NCI-H526 (cell line): ENCODE measurements around the gene PLEK2.

ENCODE experiments used
- DNase-seq, 2 experiments: peaks; one replicate each; lab custom pipeline; 2025; lab: John Stamatoyannopoulos, UW

PLEK2 gene

GRCh38 chr14:67397536-67397935, 14.4 kb downstream of the PLEK2 start:
- DNase-seq: no peak

GRCh38 chr14:67396381-67396970, 15.5 kb downstream of the PLEK2 start:
- no peak for DNase-seq

- DNase-seq: no peak
Measured at GRCh38 chr14:67395876-67396189, 16.1 kb downstream of the PLEK2 start.

- DNase-seq: no peak
Measured at GRCh38 chr14:67395086-67395875, 16.7 kb downstream of the PLEK2 start.

GRCh38 chr14:67393689-67394088, 18.3 kb downstream of the PLEK2 start:
- no peak for DNase-seq

- DNase-seq: no peak
Measured at GRCh38 chr14:67392800-67393199, 19.2 kb downstream of the PLEK2 start.

- no peak for DNase-seq
Measured at GRCh38 chr14:67392123-67392522, 19.8 kb downstream of the PLEK2 start.

- no peak for DNase-seq
Measured at GRCh38 chr14:67391268-67391667, 20.7 kb downstream of the PLEK2 start.

- no peak for DNase-seq
Measured at GRCh38 chr14:67389811-67390534, 22.0 kb downstream of the PLEK2 start.

GRCh38 chr14:67389275-67389674, 22.7 kb downstream of the PLEK2 start:
- DNase-seq: no peak

- no peak for DNase-seq
Measured at GRCh38 chr14:67387195-67387594, 24.8 kb downstream of the PLEK2 start.

GRCh38 chr14:67385618-67386017, 26.3 kb downstream of the PLEK2 start:
- DNase-seq: no peak

GRCh38 chr14:67385120-67385519, 26.8 kb downstream of the PLEK2 start:
- DNase-seq: no peak

GRCh38 chr14:67377916-67378315, 34.0 kb downstream of the PLEK2 start:
- no peak for DNase-seq

- no peak for DNase-seq
Measured at GRCh38 chr14:67373347-67373746, 38.6 kb downstream of the PLEK2 start.

GRCh38 chr14:67372833-67373232, 39.1 kb downstream of the PLEK2 start:
- no peak for DNase-seq

GRCh38 chr14:67371247-67372148, 40.5 kb downstream of the PLEK2 start:
- DNase-seq: no peak

GRCh38 chr14:67370830-67371229, 41.1 kb downstream of the PLEK2 start:
- DNase-seq: no peak

GRCh38 chr14:67365476-67365875, 46.5 kb downstream of the PLEK2 start:
- no peak for DNase-seq

GRCh38 chr14:67360470-67361206, 51.3 kb downstream of the PLEK2 start:
- DNase-seq: no peak

GRCh38 chr14:67359775-67360469, 52.0 kb downstream of the PLEK2 start, which contains the start of the genes ATP6V1D and EIF2S1:
ATP6V1D (minus strand) TSS chr14:67359804; CDS start chr14:67359698, 106 bp downstream.
EIF2S1 (plus strand) TSS chr14:67360328; CDS start chr14:67364768, 4,440 bp downstream.
- peak; percentile 98 to 99 for DNase-seq
